ENCODE measurements around the gene ACOXL.

Gene ACOXL

DNA sequence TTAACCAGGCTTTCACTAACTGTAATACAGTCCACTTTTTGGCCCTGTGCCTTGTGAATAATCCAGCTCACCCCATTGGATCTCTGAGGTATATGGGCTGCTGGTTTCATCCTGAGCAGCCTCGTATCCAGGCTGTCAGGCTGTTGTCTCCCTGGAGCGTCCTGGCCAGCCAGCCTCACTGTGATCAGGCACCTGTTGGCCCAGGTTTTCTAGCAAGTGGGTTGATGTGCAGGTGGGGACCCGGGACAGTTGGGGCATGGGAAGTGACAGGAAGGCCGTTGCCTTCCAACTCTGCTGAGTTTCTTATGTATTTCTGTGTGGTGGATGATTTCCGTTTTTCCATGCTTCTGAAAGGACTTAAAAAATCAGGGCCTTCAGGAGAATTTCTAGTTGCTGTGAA, 132.4 kb downstream of the ACOXL start:
- H3K4me3 ChIP-seq (ENCODE audit: low read length): no peak overlapping the region

DNA sequence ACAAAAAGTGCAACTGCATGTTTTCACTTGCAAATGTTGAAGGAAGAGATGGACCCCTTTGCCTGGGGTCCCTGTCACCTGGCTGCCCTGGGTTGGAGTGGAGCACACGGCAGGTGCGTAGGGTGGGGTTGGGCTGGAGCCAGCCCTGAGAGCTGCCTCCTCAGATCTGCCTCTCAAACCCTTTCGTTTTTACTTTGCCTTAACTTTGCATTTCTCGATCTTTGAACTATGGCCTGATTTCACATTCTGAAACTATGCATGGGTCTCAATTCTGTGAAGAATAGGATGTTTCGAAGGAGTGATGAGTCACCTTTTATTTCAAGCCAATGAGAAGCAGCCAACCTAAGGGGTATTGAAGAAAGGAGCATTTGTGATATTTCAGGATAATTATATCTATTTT, 132.8 kb downstream of the ACOXL start:
- no peaks in the 10 kb centered on the region for H3K27me3 ChIP-seq (ENCODE audit: control insufficient read depth, insufficient read depth, low read length)
- WGBS (ENCODE audit: insufficient coverage, insufficient read length): no CpG with 5 or more reads among the region's 5 CpGs
- no peaks in the 10 kb centered on the region for H3K9me3 ChIP-seq (ENCODE audit: control insufficient read depth, insufficient read depth, low read length)
- H3K27ac ChIP-seq (ENCODE audit: low read length): no peak overlapping the region
- H3K4me1 ChIP-seq (ENCODE audit: control insufficient read depth, insufficient read depth, low read length): peaks cover 2% of the 10 kb centered on the region; the same call in 1 of the 2 replicates
- H3K36me3 ChIP-seq (ENCODE audit: control insufficient read depth, insufficient read depth, low read length): no peaks in the 10 kb centered on the region
- no peak for DNase-seq (ENCODE audit: low read depth, low spot score)
- H3K4me3 ChIP-seq (ENCODE audit: low read length): no peak overlapping the region

More for the DNA sequence above, 132.4 kb downstream of the ACOXL start:
- no peak overlapping the region for H3K27ac ChIP-seq (ENCODE audit: low read length)
- H3K36me3 ChIP-seq (ENCODE audit: control insufficient read depth, insufficient read depth, low read length): no peaks in the 10 kb centered on the region
- H3K4me1 ChIP-seq (ENCODE audit: control insufficient read depth, insufficient read depth, low read length): peaks cover 3% of the 10 kb centered on the region; the same call in 1 of the 2 replicates
- H3K27me3 ChIP-seq (ENCODE audit: control insufficient read depth, insufficient read depth, low read length): no peaks in the 10 kb centered on the region
- no peak for DNase-seq (ENCODE audit: low read depth, low spot score)
- no peaks in the 10 kb centered on the region for H3K9me3 ChIP-seq (ENCODE audit: control insufficient read depth, insufficient read depth, low read length)
- no CpG with 5 or more reads among the region's 5 CpGs for WGBS (ENCODE audit: insufficient coverage, insufficient read length)

DNA sequence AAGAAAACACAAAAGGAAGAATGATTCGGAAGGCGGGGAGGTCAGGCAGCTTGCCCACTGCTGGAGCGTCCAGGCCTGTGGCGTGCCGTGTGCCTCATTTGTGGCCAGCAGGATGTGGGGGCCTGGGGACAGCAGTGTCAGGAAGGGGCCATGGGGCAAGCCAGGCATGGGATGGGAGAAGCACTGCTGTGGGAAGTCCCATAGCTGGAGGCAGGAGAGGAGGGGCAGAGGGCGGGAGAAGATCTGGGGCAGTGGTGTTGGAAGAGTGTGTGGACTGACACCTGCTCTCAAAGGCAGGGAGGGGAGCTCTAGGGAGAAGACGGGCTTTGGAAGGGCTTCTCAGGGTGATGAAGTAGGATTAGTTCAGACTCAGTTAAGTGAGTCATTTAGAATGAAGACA, 133.7 kb downstream of the ACOXL start:
- H3K36me3 ChIP-seq (ENCODE audit: control insufficient read depth, insufficient read depth, low read length): no peaks in the 10 kb centered on the region
- DNase-seq (ENCODE audit: low read depth, low spot score): no peak
- H3K9me3 ChIP-seq (ENCODE audit: control insufficient read depth, insufficient read depth, low read length): no peaks in the 10 kb centered on the region
- H3K4me3 ChIP-seq (ENCODE audit: low read length): no peak overlapping the region
- H3K27me3 ChIP-seq (ENCODE audit: control insufficient read depth, insufficient read depth, low read length): no peaks in the 10 kb centered on the region
- WGBS (ENCODE audit: insufficient coverage, insufficient read length): no CpG with 5 or more reads among the region's 7 CpGs
- H3K4me1 ChIP-seq (ENCODE audit: control insufficient read depth, insufficient read depth, low read length): peaks cover 2% of the 10 kb centered on the region; the same call in 1 of the 2 replicates
- no peak overlapping the region for H3K27ac ChIP-seq (ENCODE audit: low read length)

DNA sequence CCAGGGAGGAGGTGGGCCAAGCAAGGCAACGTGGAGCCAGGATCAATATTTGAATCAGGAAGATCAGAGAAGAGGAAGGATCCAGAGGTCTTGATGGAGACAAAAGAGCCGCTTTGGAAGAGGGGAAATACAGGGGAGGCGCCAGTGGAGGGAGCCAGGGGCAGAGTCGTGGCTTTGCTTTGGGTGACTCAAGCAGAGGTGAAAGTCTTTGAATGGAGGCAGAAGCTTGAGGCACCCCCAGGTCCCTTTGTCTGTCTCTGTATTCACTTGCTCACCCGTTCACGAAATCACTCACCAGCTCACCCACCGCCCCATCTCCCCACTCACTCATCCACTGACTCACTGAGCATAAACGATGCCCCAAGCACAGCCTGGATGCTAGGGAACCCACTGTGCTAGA, 134.1 kb downstream of the ACOXL start:
- Histone ChIP-seq H3K27ac (ENCODE audit: low read length) (no peak overlapping the region), H3K27me3 (ENCODE audit: control insufficient read depth, insufficient read depth, low read length) (no peaks in the 10 kb centered on the region), H3K4me3 (ENCODE audit: low read length) (no peak overlapping the region), H3K36me3 (ENCODE audit: control insufficient read depth, insufficient read depth, low read length) (no peaks in the 10 kb centered on the region), H3K9me3 (ENCODE audit: control insufficient read depth, insufficient read depth, low read length) (no peaks in the 10 kb centered on the region), H3K4me1 (ENCODE audit: control insufficient read depth, insufficient read depth, low read length) (peaks cover 2% of the 10 kb centered on the region; the same call in 1 of the 2 replicates)
- WGBS (ENCODE audit: insufficient coverage, insufficient read length): no CpG with 5 or more reads among the region's 8 CpGs
- no peak for DNase-seq (ENCODE audit: low read depth, low spot score)

DNA sequence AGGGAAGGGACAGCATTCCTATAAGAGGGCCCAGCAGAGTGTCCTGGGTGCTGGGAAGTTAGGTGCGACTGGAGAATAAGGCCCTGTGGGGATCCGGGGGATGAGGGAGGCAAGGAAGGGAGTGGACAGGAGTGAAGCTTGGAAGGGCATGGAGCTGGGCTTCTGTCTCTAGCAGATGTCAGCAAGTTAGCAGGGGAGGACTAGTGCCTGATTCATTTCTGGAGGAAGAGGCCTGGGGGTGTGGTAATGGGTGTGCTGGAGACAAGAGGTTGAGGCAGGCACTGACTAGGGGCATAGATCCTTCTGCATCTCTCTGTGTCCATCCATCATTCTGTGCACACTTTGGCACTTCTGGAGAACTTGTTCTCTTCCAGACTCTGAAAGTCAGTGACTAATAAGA, 134.7 kb downstream of the ACOXL start:
- H3K36me3 ChIP-seq (ENCODE audit: control insufficient read depth, insufficient read depth, low read length): no peaks in the 10 kb centered on the region
- H3K27me3 ChIP-seq (ENCODE audit: control insufficient read depth, insufficient read depth, low read length): no peaks in the 10 kb centered on the region
- H3K27ac ChIP-seq (ENCODE audit: low read length): no peak overlapping the region
- H3K4me1 ChIP-seq (ENCODE audit: control insufficient read depth, insufficient read depth, low read length): peaks cover 2% of the 10 kb centered on the region; the same call in 1 of the 2 replicates
- WGBS (ENCODE audit: insufficient coverage, insufficient read length): no CpG with 5 or more reads among the region's 2 CpGs
- no peak for DNase-seq (ENCODE audit: low read depth, low spot score)
- H3K9me3 ChIP-seq (ENCODE audit: control insufficient read depth, insufficient read depth, low read length): no peaks in the 10 kb centered on the region
- H3K4me3 ChIP-seq (ENCODE audit: low read length): no peak overlapping the region

DNA sequence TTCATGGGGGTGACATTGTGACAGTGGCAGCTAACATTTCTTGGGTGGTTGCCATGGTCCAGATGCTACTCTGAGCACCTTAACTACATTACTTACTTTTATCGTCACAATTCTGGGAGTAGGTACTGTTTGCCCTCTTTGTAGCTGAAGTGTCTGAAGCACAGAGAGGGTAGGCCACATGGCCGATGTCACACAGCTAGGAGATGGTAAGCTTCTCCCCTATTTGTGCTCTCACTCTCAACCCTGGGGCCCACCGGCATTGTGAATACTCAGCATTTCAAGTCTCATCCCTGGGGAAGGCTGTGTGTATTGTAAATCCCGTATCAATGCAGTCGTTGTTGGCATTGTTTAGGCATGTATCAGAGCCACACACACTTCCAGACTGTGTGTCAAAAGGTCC, 136.6 kb downstream of the ACOXL start:
- H3K9me3 ChIP-seq (ENCODE audit: control insufficient read depth, insufficient read depth, low read length): no peaks in the 10 kb centered on the region
- H3K4me1 ChIP-seq (ENCODE audit: control insufficient read depth, insufficient read depth, low read length): peaks cover 8% of the 10 kb centered on the region
- DNase-seq (ENCODE audit: low read depth, low spot score): no peak
- no peak overlapping the region for H3K4me3 ChIP-seq (ENCODE audit: low read length)
- no peaks in the 10 kb centered on the region for H3K27me3 ChIP-seq (ENCODE audit: control insufficient read depth, insufficient read depth, low read length)
- no peak overlapping the region for H3K27ac ChIP-seq (ENCODE audit: low read length)
- no peaks in the 10 kb centered on the region for H3K36me3 ChIP-seq (ENCODE audit: control insufficient read depth, insufficient read depth, low read length)
- no CpG with 5 or more reads among the region's 5 CpGs for WGBS (ENCODE audit: insufficient coverage, insufficient read length)

DNA sequence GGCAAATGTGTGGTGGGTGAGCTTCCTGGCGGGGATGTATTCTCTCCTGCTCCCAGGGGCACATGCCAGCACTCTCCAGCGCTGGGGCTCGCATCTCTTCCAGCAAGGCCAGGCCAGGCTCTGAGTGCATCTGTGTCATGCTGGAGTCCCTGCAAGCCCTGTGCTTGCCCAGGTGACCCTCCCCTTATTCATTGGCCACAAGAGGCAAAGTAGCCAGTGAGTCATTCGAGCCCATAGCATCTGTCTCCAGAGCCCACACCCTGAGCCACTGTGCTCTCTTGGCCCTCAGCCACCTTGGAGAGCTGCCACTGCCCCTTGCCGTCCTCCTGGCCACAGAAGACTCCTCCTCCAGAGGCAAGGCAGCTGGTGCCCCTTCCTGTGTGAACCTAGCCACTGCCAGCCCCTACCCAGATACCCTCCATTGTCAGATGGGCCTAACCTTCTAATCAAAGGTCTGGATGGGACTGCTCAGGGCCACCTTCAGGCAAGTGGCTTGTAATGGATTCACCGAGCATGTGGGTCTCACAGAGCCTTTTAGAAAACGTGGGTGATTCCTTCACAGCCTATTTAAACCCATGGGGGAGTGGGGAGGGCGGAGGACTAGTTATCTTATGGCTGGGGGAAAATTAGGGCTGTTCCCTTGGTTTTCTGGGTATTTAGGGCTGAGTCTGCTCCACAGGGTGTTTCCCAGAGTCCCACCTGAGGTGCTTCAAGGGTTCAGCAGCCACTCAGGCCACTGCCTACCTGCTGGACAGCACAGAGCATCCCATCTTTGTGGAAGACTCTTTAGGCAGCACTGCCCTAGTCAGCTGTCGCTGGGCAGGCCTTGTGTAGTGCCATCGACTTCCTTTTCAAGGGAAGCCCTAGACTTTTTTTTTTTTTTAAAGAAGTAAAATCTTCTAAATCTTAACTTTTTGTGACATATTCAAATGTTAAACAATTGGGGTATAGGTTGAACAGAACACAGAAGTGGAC, 137.4 kb downstream of the ACOXL start:
- peaks cover 12% of the 10 kb centered on the region for H3K4me1 ChIP-seq (ENCODE audit: control insufficient read depth, insufficient read depth, low read length)

DNA sequence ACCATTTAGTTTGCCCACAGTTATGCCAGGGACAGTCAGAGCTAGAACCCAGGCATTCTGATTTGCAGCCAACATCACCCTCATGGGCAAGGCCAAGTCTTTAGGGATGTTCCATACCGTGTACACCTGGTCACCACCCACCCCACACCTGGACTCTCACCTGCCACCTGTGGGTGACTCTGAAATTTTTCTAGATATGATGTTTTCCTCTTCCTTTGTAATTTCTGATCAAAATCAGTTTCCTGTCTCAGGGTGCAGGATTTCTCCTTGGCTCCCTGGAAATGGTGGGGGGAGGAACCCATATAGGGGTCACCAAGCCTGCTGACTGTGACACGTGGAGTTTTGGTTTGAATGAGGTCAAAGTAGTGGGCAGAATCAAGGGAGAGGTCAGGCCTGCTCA, 138.2 kb downstream of the ACOXL start:
- Histone ChIP-seq H3K4me1 (ENCODE audit: control insufficient read depth, insufficient read depth, low read length) (peaks cover 12% of the 10 kb centered on the region), H3K9me3 (ENCODE audit: control insufficient read depth, insufficient read depth, low read length) (no peaks in the 10 kb centered on the region), H3K36me3 (ENCODE audit: control insufficient read depth, insufficient read depth, low read length) (no peaks in the 10 kb centered on the region), H3K27me3 (ENCODE audit: control insufficient read depth, insufficient read depth, low read length) (no peaks in the 10 kb centered on the region), H3K27ac (ENCODE audit: low read length) (no peak overlapping the region), H3K4me3 (ENCODE audit: low read length) (no peak overlapping the region)
- WGBS (ENCODE audit: insufficient coverage, insufficient read length): no CpG with 5 or more reads among the region's 2 CpGs
- no peak for DNase-seq (ENCODE audit: low read depth, low spot score)

More for the DNA sequence above, 137.4 kb downstream of the ACOXL start:
- no peak overlapping the region for H3K4me3 ChIP-seq (ENCODE audit: low read length)
- no peaks in the 10 kb centered on the region for H3K9me3 ChIP-seq (ENCODE audit: control insufficient read depth, insufficient read depth, low read length)
- no peaks in the 10 kb centered on the region for H3K36me3 ChIP-seq (ENCODE audit: control insufficient read depth, insufficient read depth, low read length)
- no peak for DNase-seq (ENCODE audit: low read depth, low spot score)
- H3K27me3 ChIP-seq (ENCODE audit: control insufficient read depth, insufficient read depth, low read length): no peaks in the 10 kb centered on the region
- WGBS (ENCODE audit: insufficient coverage, insufficient read length): no CpG with 5 or more reads among the region's 10 CpGs
- no peak overlapping the region for H3K27ac ChIP-seq (ENCODE audit: low read length)

DNA sequence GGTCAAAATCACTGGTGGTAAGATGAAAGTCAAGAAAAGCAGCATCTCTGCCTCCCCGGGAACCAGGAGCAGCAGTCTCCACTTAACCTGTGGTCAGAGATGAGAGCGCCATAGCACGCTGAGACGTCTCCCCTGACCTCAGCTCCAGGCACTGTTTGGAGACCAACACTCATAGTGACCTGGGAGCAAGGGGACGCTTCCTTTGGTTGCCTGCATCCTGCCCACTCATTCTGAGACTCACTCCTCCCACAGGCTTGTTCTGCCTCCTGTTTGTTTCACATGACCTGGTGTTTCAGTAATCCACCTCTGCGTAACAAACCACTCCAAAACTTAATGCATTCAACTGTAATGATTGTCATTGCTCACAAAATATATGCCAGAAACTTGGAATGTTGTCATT, 139.3 kb downstream of the ACOXL start:
- Histone ChIP-seq H3K27ac (ENCODE audit: low read length) (no peak overlapping the region), H3K36me3 (ENCODE audit: control insufficient read depth, insufficient read depth, low read length) (no peaks in the 10 kb centered on the region), H3K9me3 (ENCODE audit: control insufficient read depth, insufficient read depth, low read length) (no peaks in the 10 kb centered on the region), H3K4me3 (ENCODE audit: low read length) (no peak overlapping the region), H3K27me3 (ENCODE audit: control insufficient read depth, insufficient read depth, low read length) (no peaks in the 10 kb centered on the region), H3K4me1 (ENCODE audit: control insufficient read depth, insufficient read depth, low read length) (peaks cover 10% of the 10 kb centered on the region)
- WGBS (ENCODE audit: insufficient coverage, insufficient read length): no CpG with 5 or more reads among the region's 6 CpGs
- DNase-seq (ENCODE audit: low read depth, low spot score): no peak

DNA sequence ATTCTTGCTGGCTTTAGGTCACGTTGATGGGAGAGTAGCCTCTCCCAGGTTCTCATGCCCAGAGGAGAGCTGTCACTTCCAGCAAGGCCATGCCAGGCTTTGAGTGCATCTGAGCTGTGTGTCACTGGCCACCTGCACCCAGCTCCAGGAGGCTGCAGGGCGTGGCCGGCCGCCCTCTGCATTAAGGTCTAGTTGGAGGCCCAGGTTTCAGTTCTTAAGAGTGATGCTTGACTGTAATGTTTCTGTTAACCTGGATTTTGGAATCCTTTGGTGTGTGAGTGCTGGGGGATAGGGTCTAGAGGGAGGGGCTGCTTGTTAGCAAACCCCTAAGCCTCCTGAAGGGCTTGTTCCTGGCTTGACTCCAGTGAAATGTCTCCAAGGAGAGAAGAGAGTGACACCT, 140.1 kb downstream of the ACOXL start:
- no CpG with 5 or more reads among the region's 4 CpGs for whole genome bisulfite sequencing (ENCODE audit: insufficient coverage, insufficient read length)
- peaks cover 10% of the 10 kb centered on the region for H3K4me1 ChIP-seq (ENCODE audit: control insufficient read depth, insufficient read depth, low read length)
- no peak for DNase-seq (ENCODE audit: low read depth, low spot score)
- no peaks in the 10 kb centered on the region for H3K36me3 ChIP-seq (ENCODE audit: control insufficient read depth, insufficient read depth, low read length)
- no peaks in the 10 kb centered on the region for H3K9me3 ChIP-seq (ENCODE audit: control insufficient read depth, insufficient read depth, low read length)
- H3K4me3 ChIP-seq (ENCODE audit: low read length): no peak overlapping the region
- H3K27ac ChIP-seq (ENCODE audit: low read length): no peak overlapping the region
- H3K27me3 ChIP-seq (ENCODE audit: control insufficient read depth, insufficient read depth, low read length): no peaks in the 10 kb centered on the region

All from iPS DF 6.9 (cell line).